PC-9 (cell line): ENCODE results near the gene NELL2.

Experiments
- EZH2 ChIP-seq: fragments of 200-600 bp; sonication (generic); IDR thresholded peaks from 2 replicates; pipeline ENCODE4 v1.8.0; 2017; ENCODE audit warnings: antibody characterized with exemption, low read depth
- TF ChIP-seq, protein P1 (sequence below): fragments of 200-600 bp; sonication (generic); conservative IDR thresholded peaks from 2 replicates; pipeline ENCODE4 v1.6.1; 2017; ENCODE audit warnings: mixed run types, antibody characterized with exemption, mild to moderate bottlenecking, moderate library complexity

GRCh38 chr12:44521702-44522101 lies 354.4 kb downstream of the NELL2 start:
- TF ChIP-seq, protein P1, sequence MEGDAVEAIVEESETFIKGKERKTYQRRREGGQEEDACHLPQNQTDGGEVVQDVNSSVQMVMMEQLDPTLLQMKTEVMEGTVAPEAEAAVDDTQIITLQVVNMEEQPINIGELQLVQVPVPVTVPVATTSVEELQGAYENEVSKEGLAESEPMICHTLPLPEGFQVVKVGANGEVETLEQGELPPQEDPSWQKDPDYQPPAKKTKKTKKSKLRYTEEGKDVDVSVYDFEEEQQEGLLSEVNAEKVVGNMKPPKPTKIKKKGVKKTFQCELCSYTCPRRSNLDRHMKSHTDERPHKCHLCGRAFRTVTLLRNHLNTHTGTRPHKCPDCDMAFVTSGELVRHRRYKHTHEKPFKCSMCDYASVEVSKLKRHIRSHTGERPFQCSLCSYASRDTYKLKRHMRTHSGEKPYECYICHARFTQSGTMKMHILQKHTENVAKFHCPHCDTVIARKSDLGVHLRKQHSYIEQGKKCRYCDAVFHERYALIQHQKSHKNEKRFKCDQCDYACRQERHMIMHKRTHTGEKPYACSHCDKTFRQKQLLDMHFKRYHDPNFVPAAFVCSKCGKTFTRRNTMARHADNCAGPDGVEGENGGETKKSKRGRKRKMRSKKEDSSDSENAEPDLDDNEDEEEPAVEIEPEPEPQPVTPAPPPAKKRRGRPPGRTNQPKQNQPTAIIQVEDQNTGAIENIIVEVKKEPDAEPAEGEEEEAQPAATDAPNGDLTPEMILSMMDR = no peak
- TF ChIP-seq EZH2 = no peak
